LNCaP clone FGC (cell line): ENCODE measurements around the gene CREBBP.

ENCODE experiments used
- DNase-seq: peaks from one replicate; pipeline ENCODE4 v3.0.0-alpha.2; 2011; ENCODE audit warnings: low read depth
- H3K4me3 ChIP-seq: 2 replicates; pipeline ENCODE4 v1.5.1; 2011; ENCODE audit warnings: mild to moderate bottlenecking, low read depth, low read length, control low read depth
- CTCF ChIP-seq: IDR thresholded peaks from 2 replicates; pipeline ENCODE4 v1.5.1; 2012; ENCODE audit warnings: mild to moderate bottlenecking; ENCODE audit not compliant: control insufficient read depth, insufficient read depth; ENCODE audit errors: extremely low read depth

Gene CREBBP

DNA sequence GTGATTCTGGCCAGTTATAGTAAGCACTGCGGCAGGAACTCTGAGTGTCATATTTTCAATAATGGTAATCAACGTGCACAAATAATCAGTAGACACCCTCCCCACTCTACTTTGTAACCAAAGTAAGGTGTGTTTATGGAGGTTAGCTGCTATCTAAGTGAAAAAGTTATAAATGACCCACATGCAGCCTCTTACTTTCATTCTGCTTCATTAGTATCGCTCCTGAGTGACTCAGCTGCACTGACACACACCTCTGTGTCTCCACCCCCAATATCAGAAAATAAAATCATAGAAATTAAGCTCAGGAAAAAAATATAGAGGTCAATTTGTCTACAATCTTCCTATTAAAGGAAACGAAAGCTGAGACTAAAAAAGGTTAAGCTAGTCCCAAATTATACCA lies 99.1 kb downstream of the CREBBP start:
- no peak for TF ChIP-seq CTCF

GRCh38 chr16:3780570-3780969 lies 99.9 kb downstream of the CREBBP start:
- peak; percentile 60 for TF ChIP-seq CTCF
- no peak overlapping the region for H3K4me3 ChIP-seq
- DNase-seq, result peak; percentile 17

More for the DNA sequence above, 99.1 kb downstream of the CREBBP start:
- DNase-seq, result no peak
- no peak overlapping the region for H3K4me3 ChIP-seq

DNA sequence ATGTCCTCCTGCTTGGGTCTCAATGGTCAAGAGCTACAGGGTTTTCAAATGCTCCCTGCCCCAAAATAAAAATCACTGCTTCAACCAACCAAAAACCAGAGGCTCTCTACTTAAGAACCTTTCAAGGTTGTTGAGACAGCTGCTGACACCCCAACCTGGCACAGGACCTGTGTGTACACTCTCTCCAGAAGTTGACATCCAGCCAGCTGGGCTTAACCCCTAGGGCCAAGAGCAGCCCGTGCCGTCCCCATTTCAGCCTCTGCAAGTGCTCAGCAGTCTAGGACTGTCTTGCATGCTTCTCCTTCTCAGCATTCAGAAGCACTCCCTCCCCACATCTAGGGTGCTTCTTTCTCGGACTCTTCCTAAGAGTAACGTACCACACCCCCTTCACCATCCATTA lies 104.2 kb downstream of the CREBBP start:
- H3K4me3 ChIP-seq, result no peak overlapping the region
- TF ChIP-seq CTCF, result no peak
- peak; percentile 31 for DNase-seq

DNA sequence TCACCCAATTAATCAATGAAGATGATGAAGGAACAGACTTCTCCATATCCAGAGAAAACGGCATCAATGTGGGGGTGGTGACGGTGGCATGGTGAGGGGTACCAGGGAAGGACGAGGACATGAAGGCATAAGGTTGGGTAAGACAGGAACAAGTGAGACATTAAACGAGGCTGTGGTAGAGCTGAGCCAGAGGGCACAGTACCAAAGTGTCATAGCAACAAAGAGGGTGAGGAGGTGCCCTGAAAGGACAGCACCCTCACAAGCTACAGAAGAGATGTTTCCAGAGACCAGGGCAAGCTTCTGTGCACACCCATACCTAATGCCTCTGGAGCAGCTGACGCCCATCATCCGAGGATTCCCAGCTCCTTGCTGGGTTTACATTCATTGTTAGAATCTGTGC lies 105.7 kb downstream of the CREBBP start:
- no peak overlapping the region for H3K4me3 ChIP-seq
- DNase-seq, result no peak
- TF ChIP-seq CTCF, result no peak

DNA sequence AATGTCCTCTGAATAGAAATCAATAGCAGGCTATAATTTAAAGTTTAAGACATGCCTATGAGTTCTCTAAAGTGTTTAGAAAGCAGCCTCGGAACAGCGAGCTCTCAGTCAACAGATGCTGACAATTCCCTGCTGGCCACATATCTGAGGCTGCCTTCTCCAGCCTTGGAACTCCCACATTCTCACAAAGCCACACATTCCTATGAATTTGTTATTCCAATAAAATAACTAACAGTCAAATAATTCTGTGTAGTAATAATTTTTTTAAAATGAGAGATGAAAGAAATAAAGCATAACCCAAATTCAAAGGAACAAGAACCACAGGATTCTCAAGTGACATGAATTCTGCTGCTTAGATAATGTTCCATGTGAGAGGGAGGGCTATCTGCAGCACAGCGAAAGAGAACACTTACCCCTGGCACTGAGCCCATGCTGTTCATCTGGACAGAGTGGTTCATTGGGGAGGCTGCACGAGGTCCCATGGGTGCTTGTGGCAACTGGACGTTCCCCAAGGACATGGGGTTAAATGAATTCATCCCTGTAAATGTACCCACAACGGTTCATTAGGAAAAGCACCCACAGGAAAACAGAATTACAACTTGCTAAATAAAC lies 106.3 kb downstream of the CREBBP start:
- TF ChIP-seq CTCF, result no peak
- DNase-seq, result no peak
- no peak overlapping the region for H3K4me3 ChIP-seq

DNA sequence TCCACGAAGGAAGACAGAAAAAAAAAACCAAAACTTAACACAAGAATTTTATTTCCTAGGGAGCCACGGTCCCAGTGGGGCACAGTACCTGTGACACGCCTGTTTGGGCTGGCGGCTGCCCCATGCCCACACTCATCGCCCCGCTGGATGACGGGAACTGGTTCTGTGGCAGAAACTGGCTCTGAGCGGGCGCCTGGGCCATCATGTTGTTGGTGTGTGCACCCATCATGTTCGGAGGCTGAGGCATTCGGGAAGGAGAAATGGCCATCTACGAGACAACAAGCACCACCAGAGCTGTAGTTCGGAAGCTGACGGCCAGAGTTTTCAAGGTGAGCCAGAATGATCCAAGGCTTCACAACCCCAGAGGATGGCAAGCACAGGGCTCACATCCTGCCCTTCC lies 106.8 kb downstream of the CREBBP start:
- H3K4me3 ChIP-seq, result no peak overlapping the region
- DNase-seq, result no peak
- no peak for TF ChIP-seq CTCF

DNA sequence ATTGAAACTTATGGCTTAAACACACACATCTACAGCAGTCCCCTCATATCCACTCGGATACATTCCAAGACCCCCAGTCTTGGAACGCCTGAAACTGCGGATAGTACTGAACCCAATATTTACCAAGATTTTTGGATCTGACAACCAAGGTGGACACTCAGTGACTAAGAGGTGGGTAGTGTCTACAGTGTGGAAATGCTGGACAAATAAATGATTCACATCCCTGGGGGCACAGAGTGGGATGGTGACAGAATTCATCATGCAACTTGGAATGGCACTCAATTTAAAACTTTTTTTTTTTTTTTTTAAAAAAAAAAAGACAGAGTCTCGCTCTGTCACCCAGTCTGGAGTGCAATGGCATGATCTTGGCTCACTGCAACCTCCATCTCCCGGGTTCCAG lies 109.0 kb downstream of the CREBBP start:
- no peak overlapping the region for H3K4me3 ChIP-seq
- no peak for TF ChIP-seq CTCF
- DNase-seq, result no peak
